Ishikawa (cell line): ENCODE data around the gene SMYD5.

Source experiments
- CEBPB ChIP-seq: IDR thresholded peaks from 2 replicates; pipeline ENCODE4 v1.6.1; 2012
- CREB1 ChIP-seq: IDR thresholded peaks from 2 replicates; pipeline ENCODE4 v1.6.1; 2012; ENCODE audit warnings: low read depth
- EGR1 ChIP-seq: IDR thresholded peaks from 2 replicates; pipeline ENCODE4 v1.6.1; 2012
- EP300 ChIP-seq: IDR thresholded peaks from 2 replicates; pipeline ENCODE4 v1.6.1; 2012; ENCODE audit warnings: borderline replicate concordance
- FOXM1 ChIP-seq: IDR thresholded peaks from 2 replicates; pipeline ENCODE4 v1.6.1; 2012; ENCODE audit warnings: low read depth, borderline replicate concordance
- NFIC ChIP-seq: IDR thresholded peaks from 2 replicates; pipeline ENCODE4 v1.6.1; 2012
- RAD21 ChIP-seq: IDR thresholded peaks from 2 replicates; pipeline ENCODE4 v1.6.1; 2012; ENCODE audit warnings: low read depth
- TAF1 ChIP-seq: IDR thresholded peaks from 2 replicates; pipeline ENCODE4 v1.6.1; 2012; ENCODE audit warnings: low read depth, mild to moderate bottlenecking
- TCF12 ChIP-seq: IDR thresholded peaks from 2 replicates; pipeline ENCODE4 v1.6.1; 2012; ENCODE audit warnings: low read depth
- TEAD4 ChIP-seq: IDR thresholded peaks from 2 replicates; pipeline ENCODE4 v1.6.1; 2012
- USF1 ChIP-seq: IDR thresholded peaks from 2 replicates; pipeline ENCODE4 v1.6.1; 2012
- YY1 ChIP-seq: IDR thresholded peaks from 2 replicates; pipeline ENCODE4 v1.6.1; 2012; ENCODE audit warnings: low read depth
- ZBTB7A ChIP-seq: IDR thresholded peaks from 2 replicates; pipeline ENCODE4 v1.6.1; 2012; ENCODE audit warnings: low read depth
- TF ChIP-seq, protein P1 (sequence below): IDR thresholded peaks from 2 replicates; pipeline ENCODE4 v1.6.1; 2012; ENCODE audit warnings: low read depth, mild to moderate bottlenecking
- TF ChIP-seq, protein P2 (sequence below): IDR thresholded peaks from 2 replicates; pipeline ENCODE4 v1.6.1; 2012

Gene SMYD5

DNA sequence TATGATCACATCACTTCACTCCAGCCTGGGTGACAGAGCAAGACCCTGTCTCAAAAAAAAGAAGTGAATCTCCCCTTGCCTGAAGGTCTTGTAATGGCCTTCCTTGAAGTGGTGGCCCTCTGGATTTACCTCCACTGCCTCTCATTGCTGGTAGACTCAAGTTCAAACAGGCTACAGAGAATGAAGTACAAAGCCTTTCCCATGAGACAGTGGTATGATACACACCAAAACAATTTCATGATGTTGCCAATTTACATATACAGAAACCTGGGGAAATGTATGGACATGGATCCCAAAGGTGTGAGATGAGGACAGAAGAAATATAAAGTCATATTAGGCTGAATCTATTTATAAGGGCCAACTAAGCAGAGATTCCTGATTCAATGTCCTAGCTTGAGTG lies 16.5 kb upstream of the SMYD5 start:
- TF ChIP-seq CREB1: no peak
- TF ChIP-seq TAF1: no peak
- TF ChIP-seq YY1: no peak
- no peak for TF ChIP-seq USF1
- TF ChIP-seq ZBTB7A: no peak
- TF ChIP-seq CEBPB: no peak
- TF ChIP-seq FOXM1: no peak
- no peak for TF ChIP-seq RAD21
- no peak for TF ChIP-seq EGR1
- TF ChIP-seq TCF12: no peak
- TF ChIP-seq, protein P1, sequence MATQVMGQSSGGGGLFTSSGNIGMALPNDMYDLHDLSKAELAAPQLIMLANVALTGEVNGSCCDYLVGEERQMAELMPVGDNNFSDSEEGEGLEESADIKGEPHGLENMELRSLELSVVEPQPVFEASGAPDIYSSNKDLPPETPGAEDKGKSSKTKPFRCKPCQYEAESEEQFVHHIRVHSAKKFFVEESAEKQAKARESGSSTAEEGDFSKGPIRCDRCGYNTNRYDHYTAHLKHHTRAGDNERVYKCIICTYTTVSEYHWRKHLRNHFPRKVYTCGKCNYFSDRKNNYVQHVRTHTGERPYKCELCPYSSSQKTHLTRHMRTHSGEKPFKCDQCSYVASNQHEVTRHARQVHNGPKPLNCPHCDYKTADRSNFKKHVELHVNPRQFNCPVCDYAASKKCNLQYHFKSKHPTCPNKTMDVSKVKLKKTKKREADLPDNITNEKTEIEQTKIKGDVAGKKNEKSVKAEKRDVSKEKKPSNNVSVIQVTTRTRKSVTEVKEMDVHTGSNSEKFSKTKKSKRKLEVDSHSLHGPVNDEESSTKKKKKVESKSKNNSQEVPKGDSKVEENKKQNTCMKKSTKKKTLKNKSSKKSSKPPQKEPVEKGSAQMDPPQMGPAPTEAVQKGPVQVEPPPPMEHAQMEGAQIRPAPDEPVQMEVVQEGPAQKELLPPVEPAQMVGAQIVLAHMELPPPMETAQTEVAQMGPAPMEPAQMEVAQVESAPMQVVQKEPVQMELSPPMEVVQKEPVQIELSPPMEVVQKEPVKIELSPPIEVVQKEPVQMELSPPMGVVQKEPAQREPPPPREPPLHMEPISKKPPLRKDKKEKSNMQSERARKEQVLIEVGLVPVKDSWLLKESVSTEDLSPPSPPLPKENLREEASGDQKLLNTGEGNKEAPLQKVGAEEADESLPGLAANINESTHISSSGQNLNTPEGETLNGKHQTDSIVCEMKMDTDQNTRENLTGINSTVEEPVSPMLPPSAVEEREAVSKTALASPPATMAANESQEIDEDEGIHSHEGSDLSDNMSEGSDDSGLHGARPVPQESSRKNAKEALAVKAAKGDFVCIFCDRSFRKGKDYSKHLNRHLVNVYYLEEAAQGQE: no peak
- no peak for TF ChIP-seq TEAD4
- no peak for TF ChIP-seq NFIC
- no peak for TF ChIP-seq EP300
- TF ChIP-seq, protein P2, sequence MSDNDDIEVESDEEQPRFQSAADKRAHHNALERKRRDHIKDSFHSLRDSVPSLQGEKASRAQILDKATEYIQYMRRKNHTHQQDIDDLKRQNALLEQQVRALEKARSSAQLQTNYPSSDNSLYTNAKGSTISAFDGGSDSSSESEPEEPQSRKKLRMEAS: no peak

DNA sequence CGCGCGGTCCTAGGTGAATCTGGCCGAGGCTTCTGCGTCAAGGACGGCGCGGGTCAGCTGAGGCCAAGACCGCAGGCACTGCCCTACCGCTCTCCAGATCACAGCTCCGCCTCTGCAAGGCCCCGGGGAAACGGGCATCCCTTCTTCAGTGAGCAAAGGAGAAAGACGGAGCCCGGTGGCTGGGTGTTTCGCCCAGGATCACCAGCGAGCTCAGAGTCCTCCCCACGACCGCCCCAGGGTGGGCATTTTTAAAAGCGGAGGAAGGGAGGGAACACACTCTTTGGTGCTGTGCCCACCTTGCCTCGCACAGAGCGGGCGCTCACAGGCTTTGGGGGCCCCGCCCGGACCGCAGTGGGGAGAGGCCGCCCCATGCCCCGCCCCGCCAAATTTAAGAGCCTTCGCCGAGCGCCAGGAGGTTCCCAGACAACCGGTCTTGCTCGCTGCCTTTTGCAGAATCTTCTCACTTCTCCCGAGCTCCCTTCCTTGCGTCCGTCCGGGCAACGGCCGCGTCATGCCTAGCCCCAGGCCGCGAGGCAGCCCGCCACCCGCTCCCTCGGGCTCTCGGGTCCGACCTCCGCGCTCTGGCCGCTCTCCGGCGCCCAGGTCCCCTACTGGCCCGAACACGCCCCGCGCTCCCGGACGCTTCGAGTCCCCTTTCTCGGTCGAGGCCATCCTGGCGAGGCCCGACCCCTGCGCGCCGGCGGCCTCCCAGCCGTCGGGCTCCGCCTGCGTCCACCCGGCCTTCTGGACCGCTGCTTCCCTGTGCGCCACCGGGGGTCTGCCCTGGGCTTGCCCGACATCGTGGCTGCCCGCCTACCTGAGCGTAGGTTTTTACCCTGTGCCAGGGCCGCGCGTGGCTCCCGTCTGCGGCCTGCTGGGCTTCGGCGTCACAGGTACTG lies 11.6 kb upstream of the SMYD5 start, which contains the start of gene NOTO:
NOTO (plus strand) TSS at position 419 of the 899 bp plus-strand sequence; CDS start at position 512, 93 bp downstream.
- no peak for TF ChIP-seq EP300
- TF ChIP-seq RAD21: no peak
- TF ChIP-seq TAF1: no peak
- TF ChIP-seq CREB1: no peak

DNA sequence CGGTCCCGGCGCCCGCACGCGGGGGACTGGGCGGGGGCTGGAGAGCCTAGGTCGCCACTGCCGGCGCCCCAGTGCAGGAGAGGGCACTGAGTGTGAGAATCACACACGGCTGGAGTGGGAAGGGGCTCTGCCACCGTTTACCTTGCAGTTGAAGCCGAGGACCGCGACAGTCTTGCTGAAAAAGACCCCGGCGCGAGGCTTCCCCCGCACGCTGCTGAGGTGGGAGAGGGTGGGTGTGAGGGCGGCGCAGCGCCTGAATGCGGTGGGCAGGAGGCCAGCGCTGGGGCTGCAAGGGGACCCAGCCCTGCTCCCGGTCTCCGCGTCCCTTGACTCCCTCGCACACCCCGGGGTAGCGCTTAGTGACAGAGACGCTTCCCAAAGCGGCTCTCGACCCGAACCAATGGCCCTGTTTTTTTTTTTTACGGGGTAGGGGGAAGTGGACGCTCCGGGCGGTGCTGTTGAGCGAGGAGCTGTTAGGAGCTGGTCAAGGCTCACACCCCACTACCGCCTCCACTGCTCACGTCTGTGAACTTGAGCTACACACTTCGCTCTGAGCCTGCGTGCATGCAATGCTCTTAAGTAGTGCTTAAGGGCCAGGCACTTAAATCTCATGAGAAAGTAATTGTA lies 10.9 kb upstream of the SMYD5 start:
- no peak for TF ChIP-seq USF1
- no peak for TF ChIP-seq EGR1
- no peak for TF ChIP-seq EP300
- TF ChIP-seq, protein P2: no peak
- no peak for TF ChIP-seq NFIC
- no peak for TF ChIP-seq YY1
- no peak for TF ChIP-seq TEAD4
- TF ChIP-seq TCF12: no peak
- TF ChIP-seq ZBTB7A: no peak
- no peak for TF ChIP-seq TAF1
- TF ChIP-seq, protein P1: no peak
- no peak for TF ChIP-seq FOXM1
- TF ChIP-seq CREB1: no peak
- no peak for TF ChIP-seq CEBPB
- no peak for TF ChIP-seq RAD21

GRCh38 chr2:73205611-73206010 lies 8.4 kb upstream of the SMYD5 start:
- TF ChIP-seq EP300 (no peak), EGR1 (no peak), NFIC (no peak), TCF12 (no peak), TAF1 (no peak), TEAD4 (no peak)

DNA sequence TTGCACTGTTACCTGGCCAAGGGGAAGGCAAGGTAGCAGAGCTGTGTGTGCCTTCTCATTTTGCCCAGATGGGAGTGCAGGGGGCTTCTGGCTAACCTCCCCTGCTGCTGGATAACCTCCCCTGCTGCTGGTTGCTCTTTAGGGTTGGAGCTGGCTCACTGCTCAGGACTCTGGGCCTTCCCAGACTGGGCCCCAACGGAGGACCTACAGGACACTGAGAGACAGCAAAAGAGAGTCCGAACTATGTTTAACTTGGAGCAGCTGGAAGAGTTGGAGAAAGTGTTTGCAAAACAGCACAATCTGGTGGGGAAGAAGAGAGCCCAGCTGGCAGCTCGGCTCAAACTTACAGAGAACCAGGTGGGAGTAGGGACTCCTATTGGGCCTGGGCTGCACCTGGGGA lies 5.8 kb upstream of the SMYD5 start:
- no peak for TF ChIP-seq ZBTB7A
- TF ChIP-seq CEBPB: no peak
- TF ChIP-seq TCF12: no peak
- TF ChIP-seq TEAD4: no peak
- TF ChIP-seq YY1: no peak
- TF ChIP-seq TAF1: no peak
- TF ChIP-seq CREB1: no peak
- no peak for TF ChIP-seq EGR1
- no peak for TF ChIP-seq EP300
- TF ChIP-seq, protein P2: no peak
- no peak for TF ChIP-seq FOXM1

DNA sequence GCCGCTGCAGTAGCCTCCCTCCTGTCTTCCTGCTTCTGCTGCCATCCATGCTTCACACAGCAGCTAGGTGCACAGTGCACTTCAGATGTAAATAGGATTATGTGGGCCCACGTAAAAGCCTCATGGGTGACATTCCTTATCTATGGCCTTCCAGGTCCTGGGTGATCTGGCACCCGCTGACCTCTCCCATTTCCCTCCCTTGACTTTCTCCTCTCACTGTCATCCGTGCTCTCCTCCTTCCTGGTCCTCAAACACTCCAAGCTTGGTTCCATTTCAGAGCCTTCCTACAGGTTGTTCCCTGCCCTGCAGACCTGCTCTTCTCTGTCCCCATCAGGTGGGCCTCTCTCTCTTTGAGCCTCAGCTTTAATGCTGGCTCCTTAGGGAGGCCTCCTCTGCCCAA lies 4.0 kb upstream of the SMYD5 start:
- TF ChIP-seq YY1 (no peak), CREB1 (no peak), TAF1 (no peak), CEBPB (no peak), USF1 (no peak), TCF12 (no peak), NFIC (no peak), TEAD4 (no peak), EGR1 (no peak), FOXM1 (no peak), EP300 (no peak), RAD21 (no peak), ZBTB7A (no peak)
- TF ChIP-seq, protein P2: no peak
- TF ChIP-seq, protein P1: no peak
